Keratinocyte (primary cell): ENCODE results near the gene FREM1. TPM values are rescaled to one million over a fixed set of nuclear protein-coding genes. Genes with fewer than 3 reads are reported as not detected.

ENCODE experiments used
- DNase-seq: peaks from one replicate; pipeline ENCODE4 v3.0.0-alpha.2; 2011; ENCODE audit warnings: low read depth, missing footprints, low spot score
- FAIRE-seq: peaks from 2 replicates; lab custom pipeline; 2011; peaks lifted over from hg19 to GRCh38; lab: Jason Lieb, UNC
- H2AFZ ChIP-seq: 2 replicates; pipeline ENCODE4 v1.6.0; 2012; ENCODE audit warnings: low read length, control low read depth, inconsistent platforms; ENCODE audit not compliant: control insufficient read depth
- H3K27ac ChIP-seq: 2 replicates; pipeline ENCODE4 v1.5.1; 2011; ENCODE audit warnings: low read length; ENCODE audit not compliant: control insufficient read depth, insufficient read depth
- H3K27me3 ChIP-seq: 3 replicates; pipeline ENCODE4 v1.6.0; 2011; ENCODE audit warnings: low read length; ENCODE audit not compliant: control insufficient read depth, insufficient read depth; ENCODE audit errors: extremely low read depth
- H3K36me3 ChIP-seq, 2 experiments: 2 replicates in 1 of 2; 3 replicates in 1 of 2; pipeline ENCODE4 v1.5.1; 2011; ENCODE audit warnings: low read length in 2 of 2, mild to moderate bottlenecking in 1 of 2; ENCODE audit not compliant: control insufficient read depth in 2 of 2, insufficient read depth in 2 of 2; ENCODE audit errors: extremely low read depth in 1 of 2
- H3K4me1 ChIP-seq: 3 replicates; pipeline ENCODE4 v1.5.1; 2011; ENCODE audit warnings: low read length; ENCODE audit not compliant: control insufficient read depth, insufficient read depth; ENCODE audit errors: extremely low read depth
- H3K4me2 ChIP-seq: 3 replicates; pipeline ENCODE4 v1.6.0; 2011; ENCODE audit warnings: low read depth, low read length; ENCODE audit not compliant: control insufficient read depth, insufficient read depth; ENCODE audit errors: extremely low read depth
- H3K4me3 ChIP-seq, 3 experiments: fragments of 200-600 bp in 1 of 3; sonication (generic) in 1 of 3; 2 replicates in 2 of 3; 3 replicates in 1 of 3; pipeline ENCODE4 v1.5.1; 2011 to 2016; ENCODE audit warnings: low read length in 3 of 3, mild to moderate bottlenecking in 3 of 3, control low read depth in 2 of 3, inconsistent platforms in 1 of 3, low read depth in 1 of 3, mixed read lengths in 1 of 3, mixed run types in 1 of 3, moderate library complexity in 1 of 3; ENCODE audit not compliant: control insufficient read depth in 2 of 3, insufficient read depth in 2 of 3; ENCODE audit errors: extremely low read depth in 1 of 3
- H3K79me2 ChIP-seq: 2 replicates; pipeline ENCODE4 v1.6.0; 2012; ENCODE audit warnings: low read length; ENCODE audit not compliant: control insufficient read depth, insufficient read depth
- H3K9ac ChIP-seq: 3 replicates; pipeline ENCODE4 v1.6.0; 2011; ENCODE audit warnings: low read length; ENCODE audit not compliant: control insufficient read depth, insufficient read depth; ENCODE audit errors: extremely low read depth
- H3K9me1 ChIP-seq: 3 replicates; pipeline ENCODE4 v1.6.0; 2011; ENCODE audit warnings: low read length; ENCODE audit not compliant: control insufficient read depth, insufficient read depth; ENCODE audit errors: extremely low read depth
- H3K9me3 ChIP-seq: 2 replicates; pipeline ENCODE4 v1.5.1; 2012; ENCODE audit warnings: low read depth, low read length; ENCODE audit not compliant: control insufficient read depth
- H4K20me1 ChIP-seq: 3 replicates; pipeline ENCODE4 v1.6.0; 2011; ENCODE audit warnings: low read length; ENCODE audit not compliant: control insufficient read depth, insufficient read depth; ENCODE audit errors: extremely low read depth
- CTCF ChIP-seq, 3 experiments: IDR thresholded peaks in 1 of 3; conservative IDR thresholded peaks in 1 of 3; optimal IDR thresholded peaks in 1 of 3; 2 replicates in 2 of 3; 3 replicates in 1 of 3; pipeline versions ENCODE3 to v1.5.1; 2011; ENCODE audit warnings: low read length in 3 of 3, mild to moderate bottlenecking in 3 of 3, moderate library complexity in 2 of 3, control low read depth in 1 of 3, inconsistent platforms in 1 of 3; ENCODE audit not compliant: insufficient read depth in 2 of 3; ENCODE audit errors: extremely low read depth in 1 of 3
- EZH2 ChIP-seq: IDR thresholded peaks from one replicate; pipeline ENCODE4 v1.6.1; 2012; ENCODE audit warnings: inconsistent platforms, mild to moderate bottlenecking, low read length, moderate library complexity
- dilution Hi-C: fragments of 300-500 bp; cut with MboI; formaldehyde crosslinking; loops from one replicate; pipeline ENCODE4 v1.7.0; 2020; ENCODE audit warnings: low sequenced_read_pairs; ENCODE audit not compliant: extremely low pct_ligation_motif_present
- polyA plus RNA-seq, 5 experiments: library from polyadenylated mRNA; depleted of rRNA in 3 of 5; stranded (reverse) in 3 of 5; stranded (forward) in 1 of 5; unstranded in 1 of 5; fragments of >200 nt; gene quantifications; 1 replicate in 1 of 5; 2 replicates in 3 of 5; 3 replicates in 1 of 5; pipeline versions ENCODE4 v1.2.1 to v1.2.3, GENCODE V29; 2011 to 2012; ENCODE audit warnings: missing spikeins in 2 of 5, low read depth in 1 of 5, low replicate concordance in 1 of 5

The FREM1 gene
- polyA plus RNA-seq, 1 donor (not counting 4 experiments of a cell fraction or from before 2014, with no cell fraction given), result under 0.01 TPM

DNA sequence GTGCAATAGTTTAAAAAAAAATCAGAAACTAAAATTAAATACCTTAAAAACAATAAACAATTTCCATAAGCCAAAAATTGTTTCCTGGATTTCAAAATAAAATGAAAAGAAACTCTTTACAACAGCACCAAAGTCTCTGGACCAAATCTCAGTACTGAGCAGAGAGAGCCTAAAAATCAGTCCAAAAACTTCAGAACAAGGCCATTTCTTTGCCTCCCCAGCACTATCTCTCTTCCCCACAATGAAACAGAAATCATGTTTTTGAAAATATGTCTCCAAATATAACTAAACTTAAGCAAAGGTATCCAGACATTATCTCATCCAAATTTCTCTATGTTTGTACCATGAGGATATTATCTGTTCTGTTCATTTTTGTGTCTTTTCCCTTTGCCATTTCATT, 1.0 kb downstream of the FREM1 start:
- no peaks in the 10 kb centered on the region for H3K36me3 ChIP-seq
- dilution Hi-C loops, result no loop called here
- no peaks in the 10 kb centered on the region for H3K4me1 ChIP-seq
- H4K20me1 ChIP-seq, result no peaks in the 10 kb centered on the region
- no peak for TF ChIP-seq EZH2
- TF ChIP-seq CTCF (optimal IDR thresholded peaks at IDR 0.05 in 1 of 3, IDR thresholded peaks at IDR 0.05 in 1 of 3, conservative IDR thresholded peaks at IDR 0.05 in 1 of 3; ENCODE audit: extremely low read depth in 1 of 3, insufficient read depth in 2 of 3, low read length in 3 of 3), result no peak
- H3K4me3 ChIP-seq, result no peak overlapping the region
- H2AFZ ChIP-seq, result no peak overlapping the region
- H3K9ac ChIP-seq, result no peak overlapping the region
- no peak overlapping the region for H3K4me2 ChIP-seq
- no peak for FAIRE-seq
- H3K27me3 ChIP-seq, result no peaks in the 10 kb centered on the region
- no peak for DNase-seq
- no peaks in the 10 kb centered on the region for H3K9me3 ChIP-seq
- H3K79me2 ChIP-seq, result no peaks in the 10 kb centered on the region
- H3K27ac ChIP-seq, result no peak overlapping the region
- H3K9me1 ChIP-seq, result no peaks in the 10 kb centered on the region

DNA sequence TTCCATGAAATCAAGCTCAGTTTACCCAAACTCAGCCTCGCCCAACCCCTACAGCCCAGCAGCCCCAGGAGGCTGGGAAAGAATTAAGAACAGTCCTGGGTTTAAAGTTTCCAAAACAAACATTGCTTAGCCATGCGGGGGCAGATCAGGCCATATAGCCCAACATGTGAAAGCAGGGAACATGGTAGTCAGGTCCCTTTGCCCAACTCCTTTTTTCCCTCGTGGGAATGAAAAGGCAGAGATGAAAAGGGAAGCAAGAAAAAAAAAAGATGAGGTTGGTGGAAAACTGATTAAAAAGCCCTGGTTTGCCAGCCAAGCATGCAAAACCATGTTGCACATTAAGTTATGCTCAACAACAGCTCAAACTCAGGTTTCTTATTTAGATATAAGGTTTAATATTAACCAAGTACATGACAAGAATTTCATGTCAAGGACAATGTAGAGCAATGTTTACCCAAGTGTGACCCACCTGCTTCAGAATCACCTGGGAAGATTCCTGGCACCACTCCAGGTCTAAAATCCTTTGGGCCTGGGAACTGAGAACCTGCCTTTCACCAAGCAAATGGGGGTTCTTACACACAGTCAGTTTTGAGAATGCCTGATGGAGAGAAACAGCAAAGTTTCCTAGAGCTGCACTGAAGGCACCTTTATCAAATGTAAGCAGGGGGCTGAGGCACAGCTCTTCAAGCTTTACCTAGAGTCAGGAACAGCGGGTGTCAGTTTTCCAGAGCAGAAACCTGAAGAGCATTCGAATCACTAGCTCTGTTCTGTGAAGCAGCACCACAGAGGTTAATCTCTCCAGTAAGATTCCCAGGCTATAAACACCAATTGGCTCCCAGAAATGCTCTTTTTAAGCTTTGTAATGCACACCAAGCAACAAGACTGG, 1.7 kb downstream of the FREM1 start:
- dilution Hi-C loops, result no loop called here
- Histone ChIP-seq H3K36me3 (no peaks in the 10 kb centered on the region), H3K9me1 (no peaks in the 10 kb centered on the region), H4K20me1 (no peaks in the 10 kb centered on the region), H3K27me3 (no peaks in the 10 kb centered on the region), H3K79me2 (no peaks in the 10 kb centered on the region), H2AFZ (no peak overlapping the region), H3K4me2 (no peak overlapping the region), H3K9me3 (no peaks in the 10 kb centered on the region), H3K9ac (no peak overlapping the region), H3K4me1 (no peaks in the 10 kb centered on the region), H3K27ac (no peak overlapping the region), H3K4me3 (no peak overlapping the region)
- no peak for TF ChIP-seq EZH2
- no peak for TF ChIP-seq CTCF (optimal IDR thresholded peaks at IDR 0.05 in 1 of 3, IDR thresholded peaks at IDR 0.05 in 1 of 3, conservative IDR thresholded peaks at IDR 0.05 in 1 of 3; ENCODE audit: extremely low read depth in 1 of 3, insufficient read depth in 2 of 3, low read length in 3 of 3)
- DNase-seq (no peak), FAIRE-seq (no peak)
